ENCODE measurements around the gene CISTR. TPM values are rescaled to one million over a fixed set of nuclear protein-coding genes. Genes with fewer than 3 reads are reported as not detected.

The CISTR gene
- polyA plus RNA-seq, 1 donor from 2014 or later = not detected

DNA sequence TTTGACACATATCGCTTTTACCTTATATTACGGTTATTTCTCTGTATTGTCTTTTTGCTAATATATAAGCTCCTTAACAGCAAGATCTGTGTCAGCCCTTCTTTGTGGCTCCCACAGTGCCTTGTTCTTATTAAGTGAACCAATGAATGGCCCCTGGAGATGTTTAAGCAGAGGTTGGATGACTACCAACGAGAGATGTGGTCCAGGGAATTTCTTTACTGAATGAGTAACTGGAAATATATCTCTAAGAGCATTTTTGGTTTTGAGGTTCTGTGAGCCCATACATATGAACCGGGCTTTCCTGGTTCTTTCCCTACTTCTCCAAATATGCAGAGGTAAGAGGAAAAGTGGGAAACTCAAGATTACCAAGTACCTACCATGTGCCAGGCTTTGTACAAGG, 48.0 kb downstream of the CISTR start:
- no peak overlapping the region for H3K4me2 ChIP-seq (ENCODE audit: low read length)
- TF ChIP-seq TAF1 (IDR thresholded peaks at IDR 0.05; ENCODE audit: low read depth) (no peak), MXI1 (conservative IDR thresholded peaks at IDR 0.05; ENCODE audit: poor library complexity, severe bottlenecking) (no peak), EZH2 (IDR thresholded peaks at IDR 0.05; ENCODE audit: borderline replicate concordance, insufficient read depth, low read length, poor library complexity, severe bottlenecking) (no peak), RAD21 (conservative IDR thresholded peaks at IDR 0.05) (no peak), POLR2AphosphoS5 (IDR thresholded peaks at IDR 0.05) (no peak), EP300 (conservative IDR thresholded peaks at IDR 0.05; ENCODE audit: poor library complexity, severe bottlenecking) (no peak), SMC3 (conservative IDR thresholded peaks at IDR 0.05; ENCODE audit: poor library complexity) (no peak)
- TF ChIP-seq, protein P1, sequence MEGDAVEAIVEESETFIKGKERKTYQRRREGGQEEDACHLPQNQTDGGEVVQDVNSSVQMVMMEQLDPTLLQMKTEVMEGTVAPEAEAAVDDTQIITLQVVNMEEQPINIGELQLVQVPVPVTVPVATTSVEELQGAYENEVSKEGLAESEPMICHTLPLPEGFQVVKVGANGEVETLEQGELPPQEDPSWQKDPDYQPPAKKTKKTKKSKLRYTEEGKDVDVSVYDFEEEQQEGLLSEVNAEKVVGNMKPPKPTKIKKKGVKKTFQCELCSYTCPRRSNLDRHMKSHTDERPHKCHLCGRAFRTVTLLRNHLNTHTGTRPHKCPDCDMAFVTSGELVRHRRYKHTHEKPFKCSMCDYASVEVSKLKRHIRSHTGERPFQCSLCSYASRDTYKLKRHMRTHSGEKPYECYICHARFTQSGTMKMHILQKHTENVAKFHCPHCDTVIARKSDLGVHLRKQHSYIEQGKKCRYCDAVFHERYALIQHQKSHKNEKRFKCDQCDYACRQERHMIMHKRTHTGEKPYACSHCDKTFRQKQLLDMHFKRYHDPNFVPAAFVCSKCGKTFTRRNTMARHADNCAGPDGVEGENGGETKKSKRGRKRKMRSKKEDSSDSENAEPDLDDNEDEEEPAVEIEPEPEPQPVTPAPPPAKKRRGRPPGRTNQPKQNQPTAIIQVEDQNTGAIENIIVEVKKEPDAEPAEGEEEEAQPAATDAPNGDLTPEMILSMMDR (IDR thresholded peaks at IDR 0.05; ENCODE audit: poor library complexity, severe bottlenecking) = no peak
- TF ChIP-seq, protein P2, sequence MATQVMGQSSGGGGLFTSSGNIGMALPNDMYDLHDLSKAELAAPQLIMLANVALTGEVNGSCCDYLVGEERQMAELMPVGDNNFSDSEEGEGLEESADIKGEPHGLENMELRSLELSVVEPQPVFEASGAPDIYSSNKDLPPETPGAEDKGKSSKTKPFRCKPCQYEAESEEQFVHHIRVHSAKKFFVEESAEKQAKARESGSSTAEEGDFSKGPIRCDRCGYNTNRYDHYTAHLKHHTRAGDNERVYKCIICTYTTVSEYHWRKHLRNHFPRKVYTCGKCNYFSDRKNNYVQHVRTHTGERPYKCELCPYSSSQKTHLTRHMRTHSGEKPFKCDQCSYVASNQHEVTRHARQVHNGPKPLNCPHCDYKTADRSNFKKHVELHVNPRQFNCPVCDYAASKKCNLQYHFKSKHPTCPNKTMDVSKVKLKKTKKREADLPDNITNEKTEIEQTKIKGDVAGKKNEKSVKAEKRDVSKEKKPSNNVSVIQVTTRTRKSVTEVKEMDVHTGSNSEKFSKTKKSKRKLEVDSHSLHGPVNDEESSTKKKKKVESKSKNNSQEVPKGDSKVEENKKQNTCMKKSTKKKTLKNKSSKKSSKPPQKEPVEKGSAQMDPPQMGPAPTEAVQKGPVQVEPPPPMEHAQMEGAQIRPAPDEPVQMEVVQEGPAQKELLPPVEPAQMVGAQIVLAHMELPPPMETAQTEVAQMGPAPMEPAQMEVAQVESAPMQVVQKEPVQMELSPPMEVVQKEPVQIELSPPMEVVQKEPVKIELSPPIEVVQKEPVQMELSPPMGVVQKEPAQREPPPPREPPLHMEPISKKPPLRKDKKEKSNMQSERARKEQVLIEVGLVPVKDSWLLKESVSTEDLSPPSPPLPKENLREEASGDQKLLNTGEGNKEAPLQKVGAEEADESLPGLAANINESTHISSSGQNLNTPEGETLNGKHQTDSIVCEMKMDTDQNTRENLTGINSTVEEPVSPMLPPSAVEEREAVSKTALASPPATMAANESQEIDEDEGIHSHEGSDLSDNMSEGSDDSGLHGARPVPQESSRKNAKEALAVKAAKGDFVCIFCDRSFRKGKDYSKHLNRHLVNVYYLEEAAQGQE (IDR thresholded peaks at IDR 0.05; ENCODE audit: borderline replicate concordance) = no peak
- H4K20me1 ChIP-seq (ENCODE audit: insufficient read depth) = no peaks in the 10 kb centered on the region
- H3K9me2 ChIP-seq (ENCODE audit: insufficient read depth, low read length) = no peaks in the 10 kb centered on the region
- peak overlapping the region; percentile 88 for H3K27ac ChIP-seq (ENCODE audit: low read length)
- peaks cover 6% of the 10 kb centered on the region for H3F3A ChIP-seq (ENCODE audit: insufficient read depth, low read length, poor library complexity, severe bottlenecking)
- no peak overlapping the region for H3K4me3 ChIP-seq (ENCODE audit: low read length)
- no peak overlapping the region for H3K9ac ChIP-seq (ENCODE audit: low read length)
- H3K79me2 ChIP-seq (replicated peaks; ENCODE audit: insufficient read depth, low read length) = no peaks in the 10 kb centered on the region
- H3K36me3 ChIP-seq (ENCODE audit: insufficient read depth, low read length) = no peaks in the 10 kb centered on the region
- no peak overlapping the region for H2AFZ ChIP-seq (ENCODE audit: low read depth, low read length)
- no peaks in the 10 kb centered on the region for H3K9me3 ChIP-seq (ENCODE audit: low read length)
- no peaks in the 10 kb centered on the region for H3K27me3 ChIP-seq (ENCODE audit: insufficient read depth, low read depth, low read length)

DNA sequence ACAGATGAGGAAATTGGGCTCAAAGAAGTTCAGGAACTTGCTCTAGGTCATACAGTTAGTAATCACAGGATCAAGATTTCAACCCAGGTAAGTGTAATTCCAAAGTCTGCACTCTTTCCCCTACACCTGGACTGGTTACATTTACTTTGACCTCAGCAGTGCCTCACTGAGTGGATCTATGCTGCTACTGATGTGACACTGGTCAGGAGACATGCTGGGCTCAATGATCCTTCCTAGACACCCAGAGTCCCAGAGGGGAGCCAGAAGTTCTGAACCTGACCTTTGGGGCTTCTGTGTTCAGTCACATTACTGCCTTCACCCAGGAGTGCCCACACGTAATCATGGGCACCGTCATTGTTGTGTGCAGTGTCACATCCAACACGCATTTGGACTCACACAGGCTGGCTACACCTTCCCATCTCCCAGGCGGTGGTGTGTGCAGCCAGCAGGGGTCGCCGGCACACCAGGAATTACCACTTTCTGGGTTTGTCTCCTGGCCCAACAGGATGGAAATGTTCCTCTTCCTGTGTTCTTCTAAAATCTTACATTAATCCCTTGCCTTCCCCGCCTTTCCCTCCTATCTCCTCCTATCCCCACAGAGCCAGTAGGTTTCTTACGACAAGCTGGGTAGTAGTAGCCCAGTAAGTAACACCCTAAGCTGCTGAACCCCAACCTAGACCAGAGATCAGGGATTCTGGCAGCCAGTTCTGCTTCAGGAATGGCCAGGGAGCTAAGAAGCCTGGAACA, 50.1 kb downstream of the CISTR start:
- H4K20me1 ChIP-seq (ENCODE audit: insufficient read depth) = no peaks in the 10 kb centered on the region
- H3F3A ChIP-seq (ENCODE audit: insufficient read depth, low read length, poor library complexity, severe bottlenecking) = peaks cover 6% of the 10 kb centered on the region
- H3K4me3 ChIP-seq (ENCODE audit: low read length) = no peak overlapping the region
- H3K9me3 ChIP-seq (ENCODE audit: low read length) = no peaks in the 10 kb centered on the region
- peak overlapping the region; percentile 54 for H3K9ac ChIP-seq (ENCODE audit: low read length)
- peak overlapping the region; percentile 88 for H3K27ac ChIP-seq (ENCODE audit: low read length)
- no peaks in the 10 kb centered on the region for H3K9me2 ChIP-seq (ENCODE audit: insufficient read depth, low read length)
- H2AFZ ChIP-seq (ENCODE audit: low read depth, low read length) = peak overlapping the region; percentile 34
- TF ChIP-seq TAF1 (IDR thresholded peaks at IDR 0.05; ENCODE audit: low read depth) (no peak), EZH2 (IDR thresholded peaks at IDR 0.05; ENCODE audit: borderline replicate concordance, insufficient read depth, low read length, poor library complexity, severe bottlenecking) (no peak), SMC3 (conservative IDR thresholded peaks at IDR 0.05; ENCODE audit: poor library complexity) (peak; percentile 99), EP300 (conservative IDR thresholded peaks at IDR 0.05; ENCODE audit: poor library complexity, severe bottlenecking) (no peak), MXI1 (conservative IDR thresholded peaks at IDR 0.05; ENCODE audit: poor library complexity, severe bottlenecking) (no peak), RAD21 (conservative IDR thresholded peaks at IDR 0.05) (peak; percentile 99), POLR2AphosphoS5 (IDR thresholded peaks at IDR 0.05) (no peak)
- TF ChIP-seq, protein P1 (IDR thresholded peaks at IDR 0.05; ENCODE audit: poor library complexity, severe bottlenecking) = peak; percentile 97
- TF ChIP-seq, protein P2 (IDR thresholded peaks at IDR 0.05; ENCODE audit: borderline replicate concordance) = no peak
- no peaks in the 10 kb centered on the region for H3K79me2 ChIP-seq (replicated peaks; ENCODE audit: insufficient read depth, low read length)
- H3K4me2 ChIP-seq (ENCODE audit: low read length) = peak overlapping the region; percentile 28
- H3K27me3 ChIP-seq (ENCODE audit: insufficient read depth, low read depth, low read length) = no peaks in the 10 kb centered on the region
- H3K36me3 ChIP-seq (ENCODE audit: insufficient read depth, low read length) = no peaks in the 10 kb centered on the region

Data from neural cell (in vitro differentiated cells).